Esophagus squamous epithelium (tissue), 5 donors: ENCODE results near the gene ERCC1. TPM values are rescaled to one million over a fixed set of nuclear protein-coding genes. Genes with fewer than 3 reads are reported as not detected.

Experiments
- DNase-seq: peaks from one replicate; lab custom pipeline; 2025; lab: John Stamatoyannopoulos, UW
- H3K27ac ChIP-seq, 4 donors: fragments of 200-600 bp; sonication (generic); one replicate each; pipeline ENCODE4 v1.5.1; 2016 to 2019; ENCODE audit warnings: mild to moderate bottlenecking in 1 of 4
- H3K27me3 ChIP-seq, 4 donors: fragments of 200-600 bp; sonication (generic); 1 replicate in 3 of 4; 2 replicates in 1 of 4; pipeline versions ENCODE4 v1.5.1 to v1.6.0; 2017 to 2021; ENCODE audit warnings: antibody characterized with exemption in 1 of 4
- H3K36me3 ChIP-seq, 3 donors: fragments of 200-600 bp; sonication (generic); one replicate each; pipeline ENCODE4 v1.5.1; 2016 to 2019
- H3K4me1 ChIP-seq, 3 donors: fragments of 200-600 bp; sonication (generic); one replicate each; pipeline ENCODE4 v1.5.1; 2017 to 2019
- H3K4me3 ChIP-seq, 4 donors: fragments of 200-600 bp; sonication (generic); 1 replicate in 3 of 4; 2 replicates in 1 of 4; pipeline ENCODE4 v1.5.1; 2016 to 2019; ENCODE audit warnings: mild to moderate bottlenecking in 2 of 4, moderate library complexity in 1 of 4
- H3K9me3 ChIP-seq, 3 donors: fragments of 200-600 bp; sonication (generic); one replicate each; pipeline ENCODE4 v1.5.1; 2016 to 2019
- POLR2A ChIP-seq, 4 donors: fragments of 450-650 bp; IDR thresholded peaks; one replicate each; pipeline ENCODE4 v1.6.1; 2017; ENCODE audit warnings: antibody characterized with exemption in 4 of 4, mild to moderate bottlenecking in 4 of 4, moderate library complexity in 3 of 4
- WGBS, 2 donors: methylation state at CpG; one replicate each; pipeline ENCODE4 v1.1.5; 2018; 5-methylcytosine and 5-hydroxymethylcytosine counted together
- intact Hi-C: fragments of 100-400 bp; cut with DNase I; formaldehyde crosslinking; loops from one replicate; pipeline ENCODE4 v1.15.0; 2022
- total RNA-seq, 4 donors: library from RNA; depleted of rRNA; stranded (reverse); fragments of >200 nt; gene quantifications; one replicate each; pipeline ENCODE4 v1.1.0, GENCODE V29; 2016
- TF ChIP-seq, protein P1 (sequence below), 6 experiments: fragments of 450-650 bp in 4 of 6; fragments of 200-600 bp in 2 of 6; sonication (generic) in 2 of 6; IDR thresholded peaks; one replicate each; pipeline ENCODE4 v1.5.1; 2016 to 2019; ENCODE audit warnings: antibody characterized with exemption in 6 of 6, mild to moderate bottlenecking in 4 of 6, moderate library complexity in 4 of 6
- donor health status: DM: yes; HTN: yes; CAD: no.

Gene ERCC1
- total RNA-seq, 4 donors from 2014 or later = 27.7 to 80.9 (median 48.5) TPM

DNA sequence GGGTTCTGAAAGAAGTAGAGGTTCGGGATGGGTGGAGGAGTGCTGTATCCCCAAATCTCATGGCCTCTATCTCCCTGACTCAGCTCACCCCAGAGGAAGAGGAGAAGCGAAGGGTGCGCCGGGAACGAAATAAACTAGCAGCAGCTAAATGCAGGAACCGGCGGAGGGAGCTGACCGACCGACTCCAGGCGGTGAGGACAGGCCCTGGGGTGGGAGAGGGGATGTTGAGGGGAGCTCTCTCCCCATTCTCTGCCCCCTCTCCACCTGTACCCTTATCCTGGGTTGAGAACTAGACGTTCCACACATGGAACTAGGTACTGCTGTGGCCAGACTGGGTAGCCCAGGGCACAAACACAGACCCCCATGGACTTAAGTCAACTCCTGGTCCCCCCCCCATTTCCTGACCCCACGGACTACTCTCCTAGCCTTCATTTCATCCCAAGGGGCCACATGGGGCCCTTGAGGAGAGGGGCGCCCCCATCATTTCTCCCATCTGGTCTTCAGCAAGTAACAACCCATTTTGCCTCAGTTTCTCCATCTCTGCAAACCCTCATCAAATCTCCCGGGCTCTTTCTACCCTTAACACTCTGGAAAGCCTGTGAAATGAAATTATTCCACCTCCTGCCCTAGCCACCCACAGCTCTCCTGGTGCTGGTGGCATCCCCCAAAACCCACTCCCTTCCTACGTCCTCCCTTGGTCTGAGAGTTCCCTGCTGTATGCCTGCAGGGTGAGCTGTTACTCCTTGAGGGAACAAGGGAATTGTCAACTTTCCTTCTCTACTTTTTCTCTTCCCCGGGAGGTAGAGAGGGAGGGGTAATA, 47.6 kb upstream of the ERCC1 start:
- intact Hi-C loops = no loop called here
- no peak overlapping the region for H3K27ac ChIP-seq
- H3K36me3 ChIP-seq = no peaks in the 10 kb centered on the region
- WGBS, 2 donors = 76 to 94% methylated on average over 5 to 13 of the region's 16 CpGs
- DNase-seq = no peak
- no peaks in the 10 kb centered on the region for H3K27me3 ChIP-seq
- TF ChIP-seq POLR2A (IDR thresholded peaks at IDR 0.05) = no peak
- no peak overlapping the region for H3K4me3 ChIP-seq
- H3K9me3 ChIP-seq = no peaks in the 10 kb centered on the region
- peaks cover 23 to 41% (median 23%) of the 10 kb centered on the region in 3 donors for H3K4me1 ChIP-seq

DNA sequence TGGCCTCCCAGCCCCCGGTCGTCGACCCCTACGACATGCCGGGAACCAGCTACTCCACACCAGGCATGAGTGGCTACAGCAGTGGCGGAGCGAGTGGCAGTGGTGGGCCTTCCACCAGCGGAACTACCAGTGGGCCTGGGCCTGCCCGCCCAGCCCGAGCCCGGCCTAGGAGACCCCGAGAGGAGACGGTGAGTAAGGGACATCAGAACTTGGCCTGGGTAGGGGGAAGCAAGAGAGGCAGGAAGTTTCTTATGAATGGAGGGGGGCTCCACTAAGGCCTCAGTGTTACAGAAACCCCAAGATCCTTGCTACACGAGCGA, 47.0 kb upstream of the ERCC1 start:
- TF ChIP-seq, protein P1, sequence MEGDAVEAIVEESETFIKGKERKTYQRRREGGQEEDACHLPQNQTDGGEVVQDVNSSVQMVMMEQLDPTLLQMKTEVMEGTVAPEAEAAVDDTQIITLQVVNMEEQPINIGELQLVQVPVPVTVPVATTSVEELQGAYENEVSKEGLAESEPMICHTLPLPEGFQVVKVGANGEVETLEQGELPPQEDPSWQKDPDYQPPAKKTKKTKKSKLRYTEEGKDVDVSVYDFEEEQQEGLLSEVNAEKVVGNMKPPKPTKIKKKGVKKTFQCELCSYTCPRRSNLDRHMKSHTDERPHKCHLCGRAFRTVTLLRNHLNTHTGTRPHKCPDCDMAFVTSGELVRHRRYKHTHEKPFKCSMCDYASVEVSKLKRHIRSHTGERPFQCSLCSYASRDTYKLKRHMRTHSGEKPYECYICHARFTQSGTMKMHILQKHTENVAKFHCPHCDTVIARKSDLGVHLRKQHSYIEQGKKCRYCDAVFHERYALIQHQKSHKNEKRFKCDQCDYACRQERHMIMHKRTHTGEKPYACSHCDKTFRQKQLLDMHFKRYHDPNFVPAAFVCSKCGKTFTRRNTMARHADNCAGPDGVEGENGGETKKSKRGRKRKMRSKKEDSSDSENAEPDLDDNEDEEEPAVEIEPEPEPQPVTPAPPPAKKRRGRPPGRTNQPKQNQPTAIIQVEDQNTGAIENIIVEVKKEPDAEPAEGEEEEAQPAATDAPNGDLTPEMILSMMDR (IDR thresholded peaks at IDR 0.05) = no peak
- TF ChIP-seq POLR2A (IDR thresholded peaks at IDR 0.05) = no peak
- Histone ChIP-seq H3K36me3 (no peaks in the 10 kb centered on the region), H3K27me3 (peaks cover 0 to 6% (median 0%) of the 10 kb centered on the region in 4 donors), H3K9me3 (no peaks in the 10 kb centered on the region), H3K4me1 (peaks cover 23 to 41% (median 23%) of the 10 kb centered on the region in 3 donors), H3K27ac (peak overlapping the region; percentile 98 to 99 (median 98)), H3K4me3 (peak overlapping the region in 1 of 4 donors; percentile 84)
- intact Hi-C loops = no loop called here
- no peak for DNase-seq
- 88% methylated on average over 10 of the region's 15 CpGs; no CpG with 5 or more reads in 1 of the 2 donors for WGBS, 2 donors

DNA sequence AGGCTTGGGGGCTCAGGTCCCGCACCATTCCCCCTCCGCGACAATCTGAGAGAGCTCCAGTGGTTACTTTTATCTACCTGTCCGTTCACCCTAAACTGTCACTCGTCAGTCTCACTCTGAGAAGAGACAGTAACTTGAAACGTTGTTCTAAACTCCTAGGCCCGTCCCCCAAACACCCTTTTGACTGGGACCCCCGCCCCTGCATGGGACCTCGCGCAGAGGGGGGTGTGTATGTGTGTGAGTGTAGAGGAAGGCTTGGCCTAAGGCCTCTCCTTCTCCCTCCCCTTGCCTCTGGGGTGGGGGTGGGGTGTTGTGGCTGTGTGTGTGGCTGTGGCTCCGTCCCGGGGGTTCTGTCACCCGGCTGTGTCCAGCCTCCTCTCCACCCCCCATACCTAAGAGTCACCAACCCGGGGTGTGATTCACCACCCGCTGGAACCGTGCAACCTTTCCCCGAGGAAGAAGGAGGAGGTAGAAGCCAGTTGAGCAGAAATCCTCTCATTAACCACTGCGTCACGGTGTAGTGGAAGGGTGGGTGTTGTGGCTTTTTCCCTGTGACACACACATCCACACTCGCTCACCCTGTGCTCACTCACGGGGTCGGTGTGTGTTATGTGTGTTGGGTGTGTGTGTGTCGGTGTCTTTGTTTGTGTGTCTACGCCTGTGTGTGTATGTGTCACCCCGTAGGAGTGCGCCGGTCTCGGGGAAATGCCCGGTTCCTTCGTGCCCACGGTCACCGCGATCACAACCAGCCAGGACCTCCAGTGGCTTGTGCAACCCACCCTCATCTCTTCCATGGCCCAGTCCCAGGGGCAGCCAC, 46.4 kb upstream of the ERCC1 start:
- Histone ChIP-seq H3K36me3 (no peaks in the 10 kb centered on the region), H3K27me3 (peaks cover 0 to 7% (median 0%) of the 10 kb centered on the region in 4 donors), H3K4me1 (peaks cover 23 to 41% (median 23%) of the 10 kb centered on the region in 3 donors), H3K27ac (peak overlapping the region; percentile 98 to 99 (median 98)), H3K9me3 (no peaks in the 10 kb centered on the region), H3K4me3 (peak overlapping the region; percentile 61 to 84 (median 78))
- intact Hi-C loops = no loop called here
- 8 to 22% methylated on average over 11 to 31 of the region's 33 CpGs for WGBS, 2 donors
- no peak for DNase-seq
- TF ChIP-seq POLR2A (IDR thresholded peaks at IDR 0.05) = no peak
- TF ChIP-seq, protein P1 (IDR thresholded peaks at IDR 0.05) = no peak

DNA sequence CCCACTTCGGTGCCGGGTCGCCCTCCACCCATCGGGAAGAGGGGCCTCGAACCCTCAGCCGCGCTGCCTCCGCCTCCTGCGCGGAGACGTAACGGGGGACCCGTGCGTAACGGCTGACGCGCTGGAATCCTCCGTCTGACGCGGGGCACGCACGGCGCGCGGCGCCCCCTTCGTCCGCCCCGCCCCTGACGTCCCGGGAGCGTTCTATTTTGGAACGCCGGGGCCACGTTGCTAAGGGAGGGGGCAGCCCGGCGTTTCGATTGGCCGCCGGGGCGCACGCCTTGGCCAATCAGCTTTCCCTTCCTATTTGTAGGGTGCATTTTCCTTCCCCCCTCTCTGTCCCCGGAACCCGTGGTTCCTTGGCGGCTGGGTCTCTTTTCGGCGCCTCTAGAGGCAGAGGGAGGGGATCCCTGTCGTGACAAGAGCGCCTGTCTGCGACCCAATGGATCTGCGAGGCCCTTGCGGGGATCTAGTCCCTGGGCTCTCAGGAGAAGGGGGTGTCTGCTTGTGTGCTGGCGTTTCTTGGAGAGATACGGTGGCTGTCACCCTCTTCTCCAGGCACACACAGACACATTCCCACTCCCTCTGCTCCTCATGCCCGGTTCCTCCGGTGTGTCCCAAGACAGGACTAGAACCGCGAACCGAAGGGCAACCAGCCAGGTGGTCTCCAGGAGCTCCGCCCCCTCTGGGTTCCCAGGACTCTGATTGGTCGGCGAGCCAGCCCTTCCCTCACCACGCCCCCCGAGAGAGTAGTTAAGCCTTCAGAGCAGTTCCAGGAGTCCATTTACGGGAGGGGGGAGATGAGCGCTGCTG, 45.6 kb upstream of the ERCC1 start:
- peak in 3 of 4 donors; percentile 64 to 89 (median 72) for TF ChIP-seq POLR2A (IDR thresholded peaks at IDR 0.05)
- TF ChIP-seq, protein P1 (IDR thresholded peaks at IDR 0.05) = no peak
- intact Hi-C loops = no loop called here
- Histone ChIP-seq H3K36me3 (no peaks in the 10 kb centered on the region), H3K27ac (peak overlapping the region; percentile 98 to 99 (median 98)), H3K9me3 (no peaks in the 10 kb centered on the region), H3K27me3 (peaks cover 0 to 7% (median 0%) of the 10 kb centered on the region in 4 donors), H3K4me3 (peak overlapping the region; percentile 61 to 84 (median 78)), H3K4me1 (peaks cover 23 to 41% (median 23%) of the 10 kb centered on the region in 3 donors)
- 0% methylated on average over 9 to 12 of the region's 66 CpGs for WGBS, 2 donors
- peak; percentile 62 for DNase-seq

DNA sequence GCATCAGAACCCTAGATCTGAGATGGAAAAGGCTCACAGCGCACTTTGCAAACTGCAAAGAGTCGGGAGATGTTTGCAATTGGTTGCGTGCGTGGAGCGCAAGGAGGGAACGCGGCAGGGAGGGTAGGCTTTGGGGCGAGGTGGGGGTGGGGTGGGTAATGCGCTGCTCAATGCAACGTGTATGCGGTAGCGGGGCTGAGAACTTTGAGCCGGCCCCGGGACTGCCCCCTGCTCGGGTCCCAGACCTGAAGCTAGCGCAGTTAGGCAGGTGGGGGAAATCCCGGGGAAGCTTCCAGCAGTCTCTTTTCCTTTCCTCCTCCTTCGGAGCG, 45.0 kb upstream of the ERCC1 start:
- no peak for DNase-seq
- Histone ChIP-seq H3K9me3 (no peaks in the 10 kb centered on the region), H3K4me3 (peak overlapping the region; percentile 61 to 84 (median 78)), H3K36me3 (no peaks in the 10 kb centered on the region), H3K27ac (peak overlapping the region; percentile 98 to 99 (median 98)), H3K27me3 (peaks cover 0 to 7% (median 0%) of the 10 kb centered on the region in 4 donors), H3K4me1 (peaks cover 23 to 41% (median 23%) of the 10 kb centered on the region in 3 donors)
- WGBS, 2 donors = 0 to 1% methylated on average over 14 to 15 of the region's 19 CpGs
- intact Hi-C loops = no loop called here
- no peak for TF ChIP-seq POLR2A (IDR thresholded peaks at IDR 0.05)
- TF ChIP-seq, protein P1 (IDR thresholded peaks at IDR 0.05) = no peak
